SU-DHL-6 (cell line): ENCODE data around the gene ATP6V1B1.

Experiments used
- H2AFZ ChIP-seq: fragments of 200-600 bp; sonication (generic); 2 replicates; pipeline ENCODE4 v1.6.1; 2014; ENCODE audit warnings: low read depth, mild to moderate bottlenecking, moderate library complexity, mixed read lengths, antibody characterized with exemption, low read length; ENCODE audit not compliant: severe bottlenecking
- H3F3A ChIP-seq: fragments of 200-600 bp; shearing (Covaris generic); 2 replicates; pipeline ENCODE4 v1.6.0; 2016; ENCODE audit warnings: antibody characterized with exemption, mild to moderate bottlenecking; ENCODE audit not compliant: insufficient read depth
- H3K27ac ChIP-seq: fragments of 200-600 bp; sonication (generic); 2 replicates; pipeline ENCODE4 v1.5.1; 2016; ENCODE audit warnings: low read depth, mild to moderate bottlenecking, low read length, moderate library complexity, mixed read lengths
- H3K27me3 ChIP-seq: fragments of 200-600 bp; sonication (generic), shearing (Covaris generic); 2 replicates; pipeline ENCODE4 v1.6.0; 2014; ENCODE audit warnings: mild to moderate bottlenecking, low read length
- H3K36me3 ChIP-seq: fragments of 200-600 bp; sonication (generic); 2 replicates; pipeline ENCODE4 v1.6.1; 2014; ENCODE audit warnings: mild to moderate bottlenecking, low read length, mixed read lengths
- H3K4me2 ChIP-seq: fragments of 300-600, 200-600 bp; shearing (Covaris generic), sonication (generic); 2 replicates; pipeline ENCODE4 v1.6.0; 2014; ENCODE audit warnings: low read length, low read depth, mild to moderate bottlenecking; ENCODE audit not compliant: poor library complexity, severe bottlenecking
- H3K4me3 ChIP-seq: fragments of 200-600 bp; sonication (generic); 2 replicates; pipeline ENCODE4 v1.5.1; 2014; ENCODE audit warnings: antibody characterized with exemption, low read length, mild to moderate bottlenecking, mixed read lengths; ENCODE audit not compliant: insufficient read depth, poor library complexity, severe bottlenecking
- H3K79me2 ChIP-seq: fragments of 200-600 bp; sonication (generic); 2 replicates; pipeline ENCODE4 v1.6.1; 2014; ENCODE audit warnings: mild to moderate bottlenecking, low read length, moderate library complexity; ENCODE audit not compliant: insufficient read depth
- H3K9ac ChIP-seq: fragments of 200-600 bp; sonication (generic); 2 replicates; pipeline ENCODE4 v1.7.0; 2014; ENCODE audit warnings: mild to moderate bottlenecking, low read length
- H3K9me2 ChIP-seq: fragments of 200-600 bp; sonication (generic); replicated peaks from 2 replicates; pipeline ENCODE4 v1.6.1; 2014; ENCODE audit warnings: low read length; ENCODE audit not compliant: insufficient read depth
- H3K9me3 ChIP-seq: fragments of 200-600 bp; sonication (generic); 2 replicates; pipeline ENCODE4 v1.6.1; 2014; ENCODE audit warnings: low read length, mixed read lengths; ENCODE audit not compliant: insufficient read depth
- H4K20me1 ChIP-seq: fragments of 200-600 bp; sonication (generic); 2 replicates; pipeline ENCODE4 v1.6.1; 2014; ENCODE audit warnings: low read depth, mild to moderate bottlenecking, antibody characterized with exemption, low read length, moderate library complexity, mixed read lengths
- CTCF ChIP-seq: fragments of 200-600 bp; sonication (generic); IDR thresholded peaks from one replicate; pipeline ENCODE4 v1.5.1; 2017; ENCODE audit warnings: antibody characterized with exemption, mild to moderate bottlenecking, low read length, moderate library complexity; ENCODE audit not compliant: insufficient read depth, poor library complexity, severe bottlenecking
- EZH2phosphoT487 ChIP-seq: fragments of 200-600 bp; sonication (generic), shearing (Covaris generic); conservative IDR thresholded peaks from 2 replicates; pipeline ENCODE4 v1.6.1; 2018; ENCODE audit warnings: mild to moderate bottlenecking, antibody characterized with exemption, low read length, moderate library complexity, mixed read lengths

Gene ATP6V1B1

GRCh38 chr2:70926042-70926441, 9.7 kb upstream of the ATP6V1B1 start:
- H4K20me1 ChIP-seq, result no peaks in the 10 kb centered on the region
- no peaks in the 10 kb centered on the region for H3K9me2 ChIP-seq
- no peak overlapping the region for H2AFZ ChIP-seq
- H3K27me3 ChIP-seq, result no peaks in the 10 kb centered on the region
- no peak overlapping the region for H3K9ac ChIP-seq
- H3K9me3 ChIP-seq, result no peaks in the 10 kb centered on the region
- H3K27ac ChIP-seq, result no peak overlapping the region
- no peaks in the 10 kb centered on the region for H3K36me3 ChIP-seq
- H3K79me2 ChIP-seq, result no peaks in the 10 kb centered on the region
- H3K4me2 ChIP-seq, result no peak overlapping the region
- no peak overlapping the region for H3K4me3 ChIP-seq
- TF ChIP-seq EZH2phosphoT487 (no peak), CTCF (no peak)
- H3F3A ChIP-seq, result no peaks in the 10 kb centered on the region

- no peaks in the 10 kb centered on the region for H3K79me2 ChIP-seq
- H3K9ac ChIP-seq, result no peak overlapping the region
- H3K9me2 ChIP-seq, result no peaks in the 10 kb centered on the region
- H3K36me3 ChIP-seq, result no peaks in the 10 kb centered on the region
- no peaks in the 10 kb centered on the region for H3K9me3 ChIP-seq
- H3K27me3 ChIP-seq, result no peaks in the 10 kb centered on the region
- no peak overlapping the region for H3K27ac ChIP-seq
- H2AFZ ChIP-seq, result no peak overlapping the region
- no peaks in the 10 kb centered on the region for H4K20me1 ChIP-seq
- no peak for TF ChIP-seq EZH2phosphoT487
- TF ChIP-seq CTCF, result no peak
- no peak overlapping the region for H3K4me3 ChIP-seq
- no peak overlapping the region for H3K4me2 ChIP-seq
- H3F3A ChIP-seq, result no peaks in the 10 kb centered on the region
Measured at GRCh38 chr2:70927138-70927537, 8.6 kb upstream of the ATP6V1B1 start.

GRCh38 chr2:70927641-70928040, 8.1 kb upstream of the ATP6V1B1 start:
- Histone ChIP-seq H3K27me3 (no peaks in the 10 kb centered on the region), H2AFZ (no peak overlapping the region), H3K36me3 (no peaks in the 10 kb centered on the region), H3K4me3 (no peak overlapping the region), H4K20me1 (no peaks in the 10 kb centered on the region), H3K9ac (no peak overlapping the region), H3K4me2 (no peak overlapping the region), H3K9me2 (no peaks in the 10 kb centered on the region), H3K9me3 (no peaks in the 10 kb centered on the region), H3F3A (no peaks in the 10 kb centered on the region), H3K27ac (no peak overlapping the region), H3K79me2 (no peaks in the 10 kb centered on the region)
- TF ChIP-seq EZH2phosphoT487 (no peak), CTCF (no peak)
